Astrocyte of the hippocampus (primary cell): ENCODE data around the gene PCNX3.

Experiments
- DNase-seq: peaks from one replicate; pipeline ENCODE4 v3.0.0; 2011; ENCODE audit warnings: low read depth, low spot score

PCNX3 gene

GRCh38 chr11:65639623-65640482, 24.3 kb downstream of the PCNX3 start:
- no peak for DNase-seq

GRCh38 chr11:65640483-65641296, 25.1 kb downstream of the PCNX3 start:
- DNase-seq: no peak

GRCh38 chr11:65641297-65642013, 25.9 kb downstream of the PCNX3 start:
- no peak for DNase-seq

DNA sequence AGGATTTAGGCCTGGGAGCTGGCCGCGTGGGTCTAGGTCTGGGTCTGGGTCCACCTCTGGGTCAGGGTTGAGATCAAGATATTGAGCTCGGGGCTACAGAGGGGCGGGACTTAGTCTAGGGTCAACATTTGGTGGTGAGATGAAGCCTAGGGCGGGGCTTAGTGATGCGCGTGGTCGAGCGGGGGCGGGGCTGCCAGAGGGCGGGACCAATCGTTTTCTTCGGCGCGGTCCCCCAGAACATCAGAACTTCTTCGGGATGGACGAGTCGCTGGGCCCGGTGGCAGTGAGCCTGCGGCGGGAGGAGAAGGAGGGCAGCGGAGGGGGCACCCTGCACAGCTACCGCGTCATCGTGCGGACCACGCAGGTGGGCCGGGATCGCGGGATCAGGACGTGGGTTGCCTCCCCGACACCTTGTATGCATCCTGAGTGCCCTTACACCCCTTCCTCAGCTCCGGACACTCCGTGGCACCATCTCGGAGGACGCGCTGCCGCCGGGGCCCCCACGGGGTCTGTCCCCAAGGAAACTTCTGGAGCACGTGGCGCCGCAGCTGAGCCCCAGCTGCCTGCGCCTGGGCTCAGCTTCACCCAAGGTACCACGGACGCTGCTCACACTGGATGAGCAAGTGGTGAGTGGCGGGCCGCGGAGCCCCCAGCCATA, 26.6 kb downstream of the PCNX3 start:
- no peak for DNase-seq

DNA sequence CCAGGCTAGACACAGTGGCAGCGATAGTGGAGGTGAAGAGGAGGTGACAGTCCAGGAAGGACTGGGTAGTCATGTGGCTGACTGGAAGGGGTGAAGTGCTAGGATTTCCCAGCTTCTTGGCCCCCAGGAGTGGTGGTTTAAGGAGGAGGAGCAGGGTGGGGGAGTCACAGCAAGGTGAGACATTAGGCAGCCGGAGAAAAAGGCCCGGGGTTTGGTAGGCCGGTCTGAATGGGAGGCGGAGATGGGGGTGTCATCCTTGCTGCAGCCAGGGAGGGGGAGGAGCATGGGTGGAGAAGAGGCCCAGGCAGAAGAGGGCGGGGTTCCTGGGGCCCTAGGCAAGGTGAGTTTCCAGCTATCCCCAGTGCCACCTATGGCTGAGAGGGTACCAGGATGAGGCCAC, 28.4 kb downstream of the PCNX3 start:
- DNase-seq: no peak

DNA sequence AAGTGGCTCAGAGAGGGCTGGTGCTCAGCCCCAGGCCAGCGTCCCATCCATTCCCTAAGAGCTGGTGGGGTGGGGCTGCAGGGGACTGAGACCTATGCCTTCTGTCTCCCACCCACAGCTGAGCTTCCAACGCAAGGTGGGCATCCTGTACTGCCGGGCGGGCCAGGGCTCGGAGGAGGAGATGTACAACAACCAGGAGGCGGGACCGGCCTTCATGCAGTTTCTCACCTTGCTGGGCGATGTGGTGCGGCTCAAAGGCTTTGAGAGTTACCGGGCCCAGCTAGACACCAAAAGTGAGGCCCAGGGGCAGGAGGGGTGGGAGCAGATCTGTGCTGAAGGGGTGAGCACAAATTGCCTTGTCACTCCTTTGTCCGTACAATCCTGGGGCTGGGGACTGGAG, 29.3 kb downstream of the PCNX3 start:
- DNase-seq: no peak

GRCh38 chr11:65645710-65646109, 30.1 kb downstream of the PCNX3 start:
- peak; percentile 74 for DNase-seq

GRCh38 chr11:65646288-65646957, 30.8 kb downstream of the PCNX3 start:
- no peak for DNase-seq

DNA sequence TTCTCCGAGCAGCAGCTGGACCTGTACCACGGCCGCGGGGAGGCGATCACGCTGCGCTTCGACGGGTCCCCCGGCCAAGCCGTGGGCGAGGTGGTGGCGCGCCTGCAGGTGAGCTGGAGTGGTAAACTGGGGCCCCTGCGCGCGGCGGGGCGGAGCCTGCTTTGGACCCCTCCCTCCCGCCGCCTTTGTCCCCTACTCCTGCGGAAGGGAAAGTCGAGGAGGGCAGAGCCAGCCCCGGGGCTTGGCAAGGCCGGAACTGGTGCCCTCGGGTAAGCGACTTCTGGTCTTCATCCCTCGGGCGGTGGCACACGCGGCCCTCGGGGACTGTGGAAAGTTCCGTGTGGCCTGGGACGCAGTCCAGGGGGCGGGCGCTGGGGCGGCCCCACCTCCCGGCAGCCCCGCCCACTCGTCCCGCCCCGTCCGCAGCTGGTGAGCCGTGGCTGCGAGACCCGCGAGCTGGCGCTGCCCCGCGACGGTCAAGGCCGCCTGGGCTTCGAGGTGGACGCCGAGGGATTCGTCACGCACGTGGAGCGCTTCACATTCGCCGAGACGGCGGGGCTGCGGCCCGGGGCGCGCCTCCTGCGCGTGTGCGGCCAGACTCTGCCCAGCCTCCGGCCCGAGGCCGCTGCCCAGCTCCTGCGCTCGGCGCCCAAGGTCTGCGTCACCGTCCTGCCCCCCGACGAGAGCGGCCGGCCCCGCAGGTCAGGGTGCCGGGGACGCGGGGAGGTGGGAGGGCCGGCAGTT, 31.6 kb downstream of the PCNX3 start:
- peak; percentile 74 for DNase-seq

- DNase-seq: peak; percentile 39
Observed at GRCh38 chr11:65648997-65649493, 33.5 kb downstream of the PCNX3 start.

- no peak for DNase-seq
Observed at GRCh38 chr11:65649656-65650546, 34.3 kb downstream of the PCNX3 start.

DNA sequence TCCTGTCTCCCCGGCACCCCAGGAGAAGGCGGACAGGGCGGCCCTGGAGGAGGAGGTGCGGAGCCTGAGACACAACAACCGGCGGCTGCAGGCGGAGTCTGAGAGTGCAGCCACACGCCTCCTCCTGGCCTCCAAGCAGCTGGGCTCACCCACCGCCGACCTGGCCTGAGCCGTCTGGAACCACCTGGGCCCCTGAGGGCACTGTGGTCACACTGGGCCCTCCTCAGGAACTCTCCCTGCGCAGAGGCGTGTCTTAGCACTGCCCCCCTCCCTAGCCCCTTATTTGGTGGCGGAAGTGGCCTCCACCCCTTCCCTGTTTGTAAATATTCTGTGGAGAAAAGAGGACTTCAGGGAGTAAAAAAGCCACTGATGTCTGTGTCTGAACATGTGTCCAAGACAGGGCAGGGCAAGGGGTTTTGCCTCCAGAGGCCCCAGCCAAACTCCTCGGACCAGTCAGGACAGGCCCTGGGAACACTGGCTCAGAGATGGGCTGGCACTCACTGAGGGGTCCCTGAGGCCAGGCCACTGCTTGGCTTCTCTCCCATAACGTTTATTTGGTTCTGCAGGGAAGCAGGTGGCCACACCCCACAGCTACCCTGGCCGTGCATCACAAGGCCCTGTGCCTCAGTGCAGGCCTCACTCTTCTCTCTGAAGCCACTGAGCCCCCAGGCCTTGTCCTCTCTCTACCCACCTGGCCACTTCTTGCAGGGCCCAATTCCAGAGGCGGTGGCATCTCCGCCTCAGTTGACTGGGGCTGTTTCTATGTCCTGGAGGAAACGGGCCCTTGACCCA, 35.2 kb downstream of the PCNX3 start:
- DNase-seq: no peak

DNA sequence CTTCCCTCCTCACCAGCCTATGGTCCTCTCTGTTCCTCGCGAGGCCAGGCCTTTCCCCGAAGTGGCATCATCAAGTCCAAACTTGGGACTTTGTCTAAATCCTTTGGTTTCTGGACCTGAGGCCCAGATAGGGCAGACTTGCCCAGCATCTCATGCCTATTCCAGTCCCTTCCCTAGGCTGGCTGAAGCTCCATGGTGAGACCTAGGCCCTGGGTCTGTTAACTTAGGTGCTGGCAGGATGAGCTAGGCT, 35.7 kb downstream of the PCNX3 start:
- DNase-seq: no peak

- peak; percentile 29 for DNase-seq
Observed at GRCh38 chr11:65651589-65652510, 36.3 kb downstream of the PCNX3 start.

DNA sequence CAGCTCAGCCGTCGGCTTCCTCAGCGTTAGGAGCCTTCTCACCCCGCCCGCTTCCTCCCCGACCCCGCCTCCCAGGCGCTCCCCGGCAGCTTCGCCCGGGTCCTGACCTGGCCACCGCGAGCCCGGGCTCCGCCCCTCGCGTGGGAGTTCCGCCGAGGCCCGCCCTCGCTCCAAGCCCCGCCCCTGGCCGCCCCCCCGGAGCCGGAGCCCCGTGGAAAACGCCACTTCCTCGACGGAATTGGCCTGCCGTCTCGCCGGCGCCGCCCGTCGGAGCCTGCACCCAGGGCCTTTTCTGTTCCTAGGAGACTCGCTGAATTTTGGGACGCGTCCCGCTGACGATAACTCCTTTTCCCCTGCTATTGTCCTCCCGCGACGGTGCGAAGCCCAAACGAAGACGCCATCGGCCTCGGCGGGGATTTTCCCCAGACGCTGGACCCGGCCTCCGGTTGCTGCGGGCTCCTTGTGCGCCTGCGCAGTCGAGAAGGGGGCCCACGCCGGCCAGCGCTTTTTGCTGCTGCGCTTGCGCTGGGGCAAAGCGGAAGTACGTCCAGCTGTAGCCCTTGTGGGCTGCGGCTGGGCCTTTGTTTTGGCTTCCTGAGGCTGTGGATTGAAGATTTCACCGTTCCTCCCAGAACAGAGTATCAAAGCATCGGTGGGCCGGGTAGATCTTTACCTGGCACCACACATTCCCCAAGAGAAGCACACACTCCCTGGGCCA, 37.1 kb downstream of the PCNX3 start:
- DNase-seq: peak; percentile 97

DNA sequence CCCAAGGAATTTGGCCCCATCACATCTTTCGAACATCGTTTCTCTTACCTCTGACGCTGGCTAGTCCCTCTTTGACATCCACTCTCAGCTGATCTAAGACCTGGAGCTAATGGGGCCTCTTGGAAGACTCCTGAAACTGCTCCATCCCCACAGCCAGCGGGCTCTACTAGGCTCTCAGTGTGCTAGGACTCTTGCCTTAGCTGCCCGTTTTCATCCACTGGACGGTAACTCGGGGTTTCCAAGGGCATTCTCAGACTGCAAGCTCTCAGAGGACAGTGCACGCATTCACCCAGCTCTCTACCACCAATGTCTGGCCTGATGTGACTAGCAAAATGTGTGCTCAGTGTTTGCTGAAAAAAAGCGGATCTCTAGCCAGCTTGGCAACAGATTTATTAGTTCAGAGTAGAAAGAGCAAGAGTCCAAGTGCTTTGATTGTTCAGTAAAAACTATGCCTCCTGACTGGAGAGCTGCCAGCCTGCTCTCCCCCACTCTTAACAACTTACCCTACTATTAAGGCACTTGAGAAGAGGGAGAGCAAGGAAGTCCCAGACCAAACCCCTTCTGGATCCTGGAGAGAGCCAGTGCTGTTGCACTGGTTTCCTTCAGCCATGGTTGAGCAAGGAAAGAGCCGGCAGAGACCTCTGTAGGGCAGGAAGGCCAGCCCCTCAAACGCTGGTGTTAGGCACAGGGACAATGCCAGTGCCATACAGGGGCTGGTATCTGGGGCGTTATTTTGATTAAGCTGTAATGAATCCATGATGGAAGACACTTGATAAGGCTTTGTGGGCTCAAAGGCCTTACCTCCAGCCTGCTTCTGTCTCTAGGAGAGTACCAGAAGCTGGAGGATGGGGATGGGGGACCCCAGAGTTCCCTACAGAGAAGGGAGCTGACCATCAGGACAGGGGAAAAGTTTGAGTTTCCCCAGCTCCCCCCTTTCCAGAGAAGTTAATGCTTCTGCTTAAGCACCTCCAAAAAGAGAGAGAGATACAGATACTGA, 38.0 kb downstream of the PCNX3 start:
- DNase-seq: no peak
